Neural progenitor cell (in vitro differentiated cells): Measurements from ENCODE around the gene SLC44A1. TPM values are rescaled to one million over a fixed set of nuclear protein-coding genes. Genes with fewer than 3 reads are reported as not detected.

Experiments
- DNase-seq: peaks from one replicate; pipeline ENCODE4 v3.0.0-alpha.2; 2016; ENCODE audit warnings: low spot score
- H2AFZ ChIP-seq: fragments of 200-600 bp; sonication (generic); replicated peaks from 2 replicates; pipeline ENCODE4 v1.6.1; 2016; ENCODE audit warnings: antibody characterized with exemption
- H3F3A ChIP-seq: fragments of 200-600 bp; sonication (generic); 2 replicates; pipeline ENCODE4 v1.6.1; 2016; ENCODE audit warnings: antibody characterized with exemption, low read depth
- H3K27ac ChIP-seq: fragments of 200-600 bp; sonication (generic); 2 replicates; pipeline ENCODE4 v1.5.1; 2016; ENCODE audit warnings: mild to moderate bottlenecking
- H3K27me3 ChIP-seq: fragments of 200-600 bp; sonication (generic); 2 replicates; pipeline ENCODE4 v1.6.1; 2016; ENCODE audit warnings: mild to moderate bottlenecking, moderate library complexity
- H3K36me3 ChIP-seq: fragments of 200-600 bp; sonication (generic); 2 replicates; pipeline ENCODE4 v1.5.1; 2016
- H3K4me1 ChIP-seq: fragments of 200-600 bp; sonication (generic); 2 replicates; pipeline ENCODE4 v1.6.1; 2016; ENCODE audit warnings: mixed run types
- H3K4me2 ChIP-seq: fragments of 200-600 bp; sonication (generic); 2 replicates; pipeline ENCODE4 v1.6.1; 2016
- H3K4me3 ChIP-seq: fragments of 200-600 bp; sonication (generic); 2 replicates; pipeline ENCODE4 v1.5.1; 2016
- H3K79me2 ChIP-seq: fragments of 200-600 bp; sonication (generic); 2 replicates; pipeline ENCODE4 v1.6.1; 2016; ENCODE audit warnings: low read depth
- H3K9ac ChIP-seq: fragments of 200-600 bp; sonication (generic); 2 replicates; pipeline ENCODE4 v1.6.1; 2016
- H3K9me3 ChIP-seq: fragments of 200-600 bp; sonication (generic); 2 replicates; pipeline ENCODE4 v1.5.1; 2016; ENCODE audit warnings: low read depth
- H4K20me1 ChIP-seq: fragments of 200-600 bp; sonication (generic); 2 replicates; pipeline ENCODE4 v1.6.1; 2016; ENCODE audit warnings: low read depth
- H3K27ac Mint-ChIP-seq: 3 replicates; pipeline ENCODE4 v1.8.0; 2021; ENCODE audit warnings: mixed read lengths
- H3K27me3 Mint-ChIP-seq: 2 replicates; pipeline ENCODE4 v1.8.0; 2022; ENCODE audit warnings: low read depth, mild to moderate bottlenecking, inconsistent platforms, moderate library complexity, mixed read lengths; ENCODE audit not compliant: insufficient read depth
- H3K36me3 Mint-ChIP-seq: 3 replicates; pipeline ENCODE4 v1.8.0; 2021; ENCODE audit warnings: mixed read lengths
- H3K4me1 Mint-ChIP-seq: 3 replicates; pipeline ENCODE4 v1.8.0; 2021; ENCODE audit warnings: mixed read lengths
- H3K4me3 Mint-ChIP-seq: 3 replicates; pipeline ENCODE4 v1.8.0; 2021; ENCODE audit warnings: mild to moderate bottlenecking, moderate library complexity, mixed read lengths
- H3K9me3 Mint-ChIP-seq: 3 replicates; pipeline ENCODE4 v1.8.0; 2020; ENCODE audit warnings: mixed read lengths
- EZH2 ChIP-seq: fragments of 200-600 bp; sonication (generic); IDR thresholded peaks from 2 replicates; pipeline ENCODE4 v1.6.1; 2017; ENCODE audit warnings: antibody characterized with exemption, mild to moderate bottlenecking, moderate library complexity
- EZH2phosphoT487 ChIP-seq: fragments of 200-600 bp; sonication (generic); IDR thresholded peaks from 2 replicates; pipeline ENCODE4 v1.6.1; 2017; ENCODE audit warnings: antibody characterized with exemption
- total RNA-seq: library from RNA; depleted of rRNA; stranded (reverse); fragments of >200 nt; gene quantifications from 2 replicates; pipeline ENCODE4 v1.2.3, GENCODE V29; 2015; ENCODE audit warnings: low replicate concordance
- TF ChIP-seq, protein P1 (sequence below): fragments of 200-600 bp; sonication (generic); IDR thresholded peaks from 2 replicates; pipeline ENCODE4 v1.5.1; 2017; ENCODE audit warnings: antibody characterized with exemption, mild to moderate bottlenecking

SLC44A1 gene
- total RNA-seq, 1 donor from 2014 or later = 41.4 TPM

DNA sequence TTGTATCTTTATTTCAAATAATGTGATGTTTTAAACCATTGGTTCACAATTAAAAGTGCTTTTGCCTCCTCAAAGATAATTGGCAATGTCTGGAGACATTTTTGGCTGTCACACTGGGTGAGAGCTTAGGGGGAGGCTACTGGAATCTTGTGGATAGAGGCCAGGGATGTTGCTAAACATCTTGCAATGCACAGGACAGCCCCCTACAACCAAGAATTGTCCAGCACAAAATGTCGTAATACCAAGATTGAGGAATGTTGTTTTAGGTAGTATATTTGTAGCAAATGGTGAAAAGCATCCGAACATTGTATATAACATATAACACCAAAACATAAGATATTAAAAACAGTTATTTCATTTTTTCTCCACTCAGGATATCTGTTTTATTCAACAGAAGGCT lies 99.8 kb downstream of the SLC44A1 start:
- DNase-seq = no peak
- Histone ChIP-seq H2AFZ (no peak overlapping the region), H3K27me3 (no peaks in the 10 kb centered on the region), H3K36me3 (no peaks in the 10 kb centered on the region), H3K27ac (no peak overlapping the region), H4K20me1 (no peaks in the 10 kb centered on the region), H3K4me2 (no peak overlapping the region), H3F3A (no peaks in the 10 kb centered on the region), H3K79me2 (no peaks in the 10 kb centered on the region), H3K9me3 (no peaks in the 10 kb centered on the region), H3K4me1 (peaks cover 11% of the 10 kb centered on the region), H3K9ac (no peak overlapping the region), H3K4me3 (no peak overlapping the region)
- no peak overlapping the region for H3K4me3 Mint-ChIP-seq
- no peaks in the 10 kb centered on the region for H3K36me3 Mint-ChIP-seq
- peaks cover 4% of the 10 kb centered on the region for H3K4me1 Mint-ChIP-seq
- H3K27me3 Mint-ChIP-seq = no peaks in the 10 kb centered on the region
- no peak for TF ChIP-seq EZH2phosphoT487
- no peak for TF ChIP-seq EZH2
- TF ChIP-seq, protein P1, sequence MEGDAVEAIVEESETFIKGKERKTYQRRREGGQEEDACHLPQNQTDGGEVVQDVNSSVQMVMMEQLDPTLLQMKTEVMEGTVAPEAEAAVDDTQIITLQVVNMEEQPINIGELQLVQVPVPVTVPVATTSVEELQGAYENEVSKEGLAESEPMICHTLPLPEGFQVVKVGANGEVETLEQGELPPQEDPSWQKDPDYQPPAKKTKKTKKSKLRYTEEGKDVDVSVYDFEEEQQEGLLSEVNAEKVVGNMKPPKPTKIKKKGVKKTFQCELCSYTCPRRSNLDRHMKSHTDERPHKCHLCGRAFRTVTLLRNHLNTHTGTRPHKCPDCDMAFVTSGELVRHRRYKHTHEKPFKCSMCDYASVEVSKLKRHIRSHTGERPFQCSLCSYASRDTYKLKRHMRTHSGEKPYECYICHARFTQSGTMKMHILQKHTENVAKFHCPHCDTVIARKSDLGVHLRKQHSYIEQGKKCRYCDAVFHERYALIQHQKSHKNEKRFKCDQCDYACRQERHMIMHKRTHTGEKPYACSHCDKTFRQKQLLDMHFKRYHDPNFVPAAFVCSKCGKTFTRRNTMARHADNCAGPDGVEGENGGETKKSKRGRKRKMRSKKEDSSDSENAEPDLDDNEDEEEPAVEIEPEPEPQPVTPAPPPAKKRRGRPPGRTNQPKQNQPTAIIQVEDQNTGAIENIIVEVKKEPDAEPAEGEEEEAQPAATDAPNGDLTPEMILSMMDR = no peak
- H3K27ac Mint-ChIP-seq = no peak overlapping the region
- no peaks in the 10 kb centered on the region for H3K9me3 Mint-ChIP-seq

DNA sequence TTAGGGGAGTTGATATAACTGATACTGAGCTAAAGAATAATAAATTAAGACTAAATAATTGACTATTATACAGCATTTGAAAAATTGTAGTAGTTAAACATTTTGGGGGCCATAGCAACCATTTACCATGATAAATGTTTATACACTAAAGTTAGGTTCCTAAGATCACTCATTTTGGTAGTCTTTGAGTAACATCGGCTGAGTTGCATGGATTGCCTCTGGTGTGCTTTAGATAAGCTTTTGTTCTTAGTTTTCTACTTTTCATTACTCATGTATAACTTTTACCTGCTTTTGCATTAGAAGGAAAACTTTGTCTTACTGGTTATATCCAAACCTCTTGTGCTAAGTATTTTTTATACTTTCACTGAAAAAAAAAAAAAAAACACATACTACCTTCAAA lies 101.2 kb downstream of the SLC44A1 start:
- H3F3A ChIP-seq = no peaks in the 10 kb centered on the region
- Mint-ChIP-seq H3K27ac (no peak overlapping the region), H3K4me1 (peaks cover 4% of the 10 kb centered on the region), H3K4me3 (no peak overlapping the region), H3K27me3 (no peaks in the 10 kb centered on the region), H3K36me3 (no peaks in the 10 kb centered on the region), H3K9me3 (no peaks in the 10 kb centered on the region)
- no peak overlapping the region for H2AFZ ChIP-seq
- H3K27me3 ChIP-seq = no peaks in the 10 kb centered on the region
- peaks cover 11% of the 10 kb centered on the region for H3K4me1 ChIP-seq
- H3K9ac ChIP-seq = no peak overlapping the region
- no peak overlapping the region for H3K27ac ChIP-seq
- no peaks in the 10 kb centered on the region for H3K36me3 ChIP-seq
- no peak overlapping the region for H3K4me3 ChIP-seq
- no peaks in the 10 kb centered on the region for H3K79me2 ChIP-seq
- H4K20me1 ChIP-seq = no peaks in the 10 kb centered on the region
- no peak for TF ChIP-seq EZH2
- TF ChIP-seq, protein P1 = no peak
- no peak for TF ChIP-seq EZH2phosphoT487
- no peak overlapping the region for H3K4me2 ChIP-seq
- no peak for DNase-seq
- H3K9me3 ChIP-seq = no peaks in the 10 kb centered on the region

DNA sequence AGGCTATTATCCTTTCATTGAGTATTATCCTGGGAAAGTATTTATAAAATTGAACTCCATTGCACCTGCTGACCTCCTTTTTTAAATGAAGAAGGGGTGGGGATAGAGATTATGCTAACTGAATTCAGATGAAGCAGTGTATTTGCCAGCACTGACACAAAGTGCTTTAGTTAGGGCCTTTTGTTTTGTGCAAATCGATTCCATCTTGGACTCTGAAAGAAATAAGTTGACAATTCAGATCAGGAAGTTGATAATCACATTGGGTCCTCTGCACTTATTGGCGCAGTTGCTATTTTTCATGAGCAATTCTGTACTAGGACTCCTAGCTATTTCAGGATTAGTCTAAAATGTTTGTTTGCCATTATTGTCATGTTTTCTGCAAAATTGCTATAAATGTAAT lies 101.8 kb downstream of the SLC44A1 start:
- H3K27ac Mint-ChIP-seq = no peak overlapping the region
- H3K27me3 Mint-ChIP-seq = no peaks in the 10 kb centered on the region

DNA sequence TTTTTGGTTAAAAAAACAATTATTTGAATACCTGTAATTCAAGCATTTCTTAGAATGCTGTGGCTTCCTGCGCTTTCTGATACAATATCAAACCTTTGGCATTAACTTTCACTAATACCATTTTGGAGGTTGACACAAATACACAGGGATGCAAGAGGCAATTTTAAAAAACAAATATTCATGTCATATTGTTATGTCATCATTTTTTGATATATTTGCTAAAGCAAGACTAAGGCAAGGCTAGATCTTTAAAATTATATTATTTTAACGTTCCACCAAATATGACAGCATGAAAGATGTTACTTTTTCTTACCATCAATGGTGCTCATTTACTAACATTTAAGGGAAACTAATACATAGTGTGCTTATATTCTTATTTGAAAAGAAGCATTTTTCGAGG lies 110.0 kb downstream of the SLC44A1 start:
- Mint-ChIP-seq H3K36me3 (no peaks in the 10 kb centered on the region), H3K4me1 (no peaks in the 10 kb centered on the region), H3K4me3 (no peak overlapping the region), H3K27me3 (no peaks in the 10 kb centered on the region), H3K27ac (no peak overlapping the region), H3K9me3 (no peaks in the 10 kb centered on the region)
- no peaks in the 10 kb centered on the region for H3K4me1 ChIP-seq
- TF ChIP-seq, protein P1 = no peak
- no peak for TF ChIP-seq EZH2
- TF ChIP-seq EZH2phosphoT487 = no peak
- H3K36me3 ChIP-seq = peaks cover 5% of the 10 kb centered on the region
- no peak overlapping the region for H2AFZ ChIP-seq
- no peak overlapping the region for H3K9ac ChIP-seq
- H3K27ac ChIP-seq = no peak overlapping the region
- no peak overlapping the region for H3K4me3 ChIP-seq
- H3K27me3 ChIP-seq = no peaks in the 10 kb centered on the region
- DNase-seq = no peak
- H3K4me2 ChIP-seq = no peak overlapping the region
- no peaks in the 10 kb centered on the region for H3K79me2 ChIP-seq
- no peaks in the 10 kb centered on the region for H3K9me3 ChIP-seq
- H4K20me1 ChIP-seq = no peaks in the 10 kb centered on the region
- H3F3A ChIP-seq = no peaks in the 10 kb centered on the region

More for the DNA sequence above, 101.8 kb downstream of the SLC44A1 start:
- no peaks in the 10 kb centered on the region for H3K9me3 Mint-ChIP-seq
- TF ChIP-seq EZH2phosphoT487 = no peak
- no peaks in the 10 kb centered on the region for H3K79me2 ChIP-seq
- H3F3A ChIP-seq = no peaks in the 10 kb centered on the region
- H3K4me1 ChIP-seq = peaks cover 11% of the 10 kb centered on the region
- no peak overlapping the region for H3K4me3 ChIP-seq
- no peak overlapping the region for H3K9ac ChIP-seq
- no peaks in the 10 kb centered on the region for H4K20me1 ChIP-seq
- H3K27ac ChIP-seq = peak overlapping the region; percentile 13
- no peak overlapping the region for H2AFZ ChIP-seq
- H3K27me3 ChIP-seq = no peaks in the 10 kb centered on the region
- no peaks in the 10 kb centered on the region for H3K9me3 ChIP-seq
- DNase-seq = no peak
- no peak overlapping the region for H3K4me3 Mint-ChIP-seq
- H3K4me2 ChIP-seq = peak overlapping the region; percentile 14
- H3K36me3 ChIP-seq = no peaks in the 10 kb centered on the region
- H3K36me3 Mint-ChIP-seq = no peaks in the 10 kb centered on the region
- H3K4me1 Mint-ChIP-seq = peaks cover 4% of the 10 kb centered on the region
